ENCODE measurements around the gene KNG1. TPM values are rescaled to one million over a fixed set of nuclear protein-coding genes. Genes with fewer than 3 reads are reported as not detected.

Gene KNG1
- total RNA-seq, 1 experiment from 2014 or later = not detected

DNA sequence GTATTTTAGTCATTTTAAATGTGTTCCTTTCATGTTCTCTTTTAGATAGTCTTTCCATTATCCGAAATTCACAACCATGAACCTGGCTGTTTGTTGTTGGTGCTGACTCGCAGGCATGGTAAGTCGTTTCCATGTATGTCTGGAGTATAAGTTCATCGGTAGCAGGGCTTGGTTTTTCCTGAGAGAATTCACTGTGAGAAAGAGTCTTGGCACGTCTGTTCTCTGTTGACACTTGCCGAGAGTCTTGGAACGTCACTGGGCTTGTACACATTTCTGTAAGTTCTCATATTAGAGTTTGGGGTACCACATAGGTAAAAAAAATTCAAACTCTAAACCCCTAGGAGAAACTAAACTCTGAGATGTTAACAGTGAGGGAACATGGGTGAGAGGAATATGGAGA is 36.8 kb downstream of the KNG1 start:
- peak; percentile 22 for DNase-seq
- H3K36me3 ChIP-seq = no peaks in the 10 kb centered on the region
- H3K27me3 ChIP-seq = no peaks in the 10 kb centered on the region

DNA sequence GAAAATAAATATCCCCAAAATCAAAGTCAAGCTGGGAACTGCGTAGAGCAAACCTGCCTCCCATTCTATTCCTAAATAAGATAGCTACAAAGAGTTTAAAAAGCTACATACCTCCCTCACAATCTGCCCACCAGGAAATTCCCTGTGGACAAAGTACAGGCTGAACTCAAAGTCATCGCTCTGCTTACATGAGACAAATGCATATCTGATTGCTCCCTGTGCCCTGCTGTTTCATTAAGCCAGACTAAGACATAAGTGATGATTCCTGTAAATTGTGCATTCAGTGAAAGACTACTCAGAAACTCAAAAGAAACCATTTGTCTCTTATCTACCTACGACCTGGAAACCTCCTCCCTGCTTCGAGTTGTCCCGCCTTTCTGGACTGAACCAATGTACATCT is 37.7 kb downstream of the KNG1 start:
- Histone ChIP-seq H3K27me3 (no peaks in the 10 kb centered on the region), H3K9me3 (no peaks in the 10 kb centered on the region), H3K36me3 (no peaks in the 10 kb centered on the region), H3K4me3 (no peak overlapping the region)
- no peak for DNase-seq

More for the DNA sequence above, 36.8 kb downstream of the KNG1 start:
- H3K4me3 ChIP-seq = no peak overlapping the region
- no peaks in the 10 kb centered on the region for H3K9me3 ChIP-seq

DNA sequence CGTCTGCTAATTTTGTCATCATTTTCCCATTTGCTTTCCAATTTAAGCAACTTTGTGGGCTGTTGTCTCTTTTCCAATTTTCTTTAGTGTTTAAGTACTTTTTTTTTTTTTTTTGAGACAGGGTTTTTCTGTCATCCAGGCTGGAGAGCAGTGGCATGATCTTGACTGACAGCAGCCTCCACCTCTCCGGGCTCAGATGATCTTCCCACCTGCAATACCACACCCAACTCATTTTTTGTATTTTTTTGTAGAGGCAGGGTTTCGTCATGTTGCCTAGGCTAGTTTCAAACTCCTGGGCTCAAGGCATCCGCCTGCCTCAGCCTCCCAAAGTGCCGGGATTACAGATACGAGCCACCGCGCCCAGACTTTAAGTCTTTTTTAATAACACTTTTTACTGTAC is 40.1 kb downstream of the KNG1 start:
- H3K4me3 ChIP-seq = no peak overlapping the region
- DNase-seq = no peak
- no peaks in the 10 kb centered on the region for H3K36me3 ChIP-seq
- no peaks in the 10 kb centered on the region for H3K27me3 ChIP-seq
- H3K9me3 ChIP-seq = no peaks in the 10 kb centered on the region

DNA sequence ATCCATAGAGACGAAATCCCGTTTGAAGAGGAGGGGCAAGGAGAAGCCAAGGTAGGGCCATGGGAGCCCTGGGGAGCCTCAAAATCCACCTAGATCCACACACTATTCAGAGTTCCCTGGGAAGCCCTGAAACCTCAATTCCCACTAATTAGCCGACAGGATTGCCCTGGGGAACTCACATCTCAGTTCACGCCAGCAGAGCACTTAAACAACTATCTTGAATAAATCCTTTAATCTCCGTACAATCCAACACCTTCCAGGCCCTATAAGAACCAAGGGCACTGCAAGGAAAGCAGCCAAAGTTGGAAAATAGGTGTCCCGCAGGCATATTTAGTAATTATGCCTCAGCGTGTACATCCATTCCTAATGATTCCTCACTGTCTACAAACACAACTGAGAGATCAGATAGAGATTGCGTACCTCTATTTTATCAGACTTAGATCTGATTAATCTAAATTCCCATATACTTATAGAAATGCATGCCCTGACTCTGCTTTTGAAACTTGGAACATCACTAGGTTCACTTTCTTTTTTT is 40.6 kb downstream of the KNG1 start:
- no peaks in the 10 kb centered on the region for H3K27me3 ChIP-seq
- no peaks in the 10 kb centered on the region for H3K9me3 ChIP-seq
- DNase-seq = no peak
- no peaks in the 10 kb centered on the region for H3K36me3 ChIP-seq
- H3K4me3 ChIP-seq = no peak overlapping the region

DNA sequence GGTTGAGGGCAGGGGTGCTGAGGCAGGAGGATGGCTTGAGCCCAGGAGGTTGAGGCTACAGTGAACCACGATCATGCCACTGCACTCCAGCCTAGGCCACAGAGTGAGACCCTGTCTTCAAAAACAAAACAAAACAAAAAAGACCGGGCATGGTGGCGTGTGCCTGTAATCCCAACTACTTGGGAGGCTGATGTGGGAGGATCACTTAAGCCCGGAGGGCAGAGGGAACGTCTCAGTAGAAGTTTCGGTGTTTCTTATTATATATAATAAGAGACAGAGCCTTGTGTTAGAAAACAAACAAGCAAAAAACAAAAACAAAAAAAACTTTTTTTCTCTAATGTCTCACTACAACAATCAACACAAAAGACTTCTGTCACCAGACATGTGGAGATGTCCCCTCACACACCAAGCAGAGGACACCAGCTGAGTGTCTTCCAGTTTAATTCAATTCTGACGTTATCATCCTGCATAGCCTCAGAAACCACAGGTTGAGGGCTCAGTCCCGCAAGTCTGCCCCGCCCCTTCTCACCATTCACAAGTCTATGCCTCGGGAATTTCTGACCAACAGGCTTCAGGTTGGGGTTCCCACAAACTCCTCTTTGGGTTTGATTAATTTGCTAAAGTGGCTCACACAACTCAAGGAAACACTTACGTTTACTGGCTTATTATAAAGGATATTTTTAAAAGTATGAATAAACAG is 42.2 kb downstream of the KNG1 start:
- no peak overlapping the region for H3K4me3 ChIP-seq
- no peak for DNase-seq
- no peaks in the 10 kb centered on the region for H3K36me3 ChIP-seq
- no peaks in the 10 kb centered on the region for H3K27me3 ChIP-seq
- no peaks in the 10 kb centered on the region for H3K9me3 ChIP-seq

DNA sequence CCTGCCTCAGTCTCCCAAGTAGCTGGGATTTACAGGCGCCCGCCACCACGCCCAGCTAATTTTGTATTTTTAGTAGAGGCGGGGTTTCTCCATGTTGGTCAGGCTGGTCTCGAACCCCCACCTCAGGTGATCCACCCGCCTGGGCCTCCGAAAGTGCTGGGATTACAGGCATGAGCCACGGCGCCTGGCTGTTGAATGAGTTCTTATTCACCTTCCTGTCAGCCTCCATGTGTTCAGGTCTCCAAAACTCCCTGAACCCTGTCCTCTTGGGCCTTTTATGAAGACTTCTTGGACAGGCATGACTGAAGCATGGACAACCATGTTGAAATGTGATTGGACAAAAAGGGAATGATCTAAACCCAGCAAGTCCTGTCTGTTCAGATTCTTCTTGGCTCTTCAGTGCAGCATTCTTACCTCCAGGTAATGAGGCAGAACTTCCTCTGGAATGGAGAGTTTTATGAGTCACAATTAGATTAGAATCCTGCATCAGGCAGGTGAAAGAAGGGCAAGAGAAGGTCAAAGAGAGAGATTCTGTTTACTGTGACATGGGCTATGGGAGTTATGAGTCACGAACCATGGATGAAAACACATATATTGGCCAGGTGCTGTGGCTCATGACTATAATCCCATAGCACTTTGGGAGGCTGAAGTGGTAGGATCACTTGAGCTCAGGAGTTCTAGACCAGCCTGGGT is 43.1 kb downstream of the KNG1 start:
- H3K27me3 ChIP-seq = no peaks in the 10 kb centered on the region
- H3K4me3 ChIP-seq = no peak overlapping the region
- no peaks in the 10 kb centered on the region for H3K9me3 ChIP-seq
- no peaks in the 10 kb centered on the region for H3K36me3 ChIP-seq
- DNase-seq = no peak

DNA sequence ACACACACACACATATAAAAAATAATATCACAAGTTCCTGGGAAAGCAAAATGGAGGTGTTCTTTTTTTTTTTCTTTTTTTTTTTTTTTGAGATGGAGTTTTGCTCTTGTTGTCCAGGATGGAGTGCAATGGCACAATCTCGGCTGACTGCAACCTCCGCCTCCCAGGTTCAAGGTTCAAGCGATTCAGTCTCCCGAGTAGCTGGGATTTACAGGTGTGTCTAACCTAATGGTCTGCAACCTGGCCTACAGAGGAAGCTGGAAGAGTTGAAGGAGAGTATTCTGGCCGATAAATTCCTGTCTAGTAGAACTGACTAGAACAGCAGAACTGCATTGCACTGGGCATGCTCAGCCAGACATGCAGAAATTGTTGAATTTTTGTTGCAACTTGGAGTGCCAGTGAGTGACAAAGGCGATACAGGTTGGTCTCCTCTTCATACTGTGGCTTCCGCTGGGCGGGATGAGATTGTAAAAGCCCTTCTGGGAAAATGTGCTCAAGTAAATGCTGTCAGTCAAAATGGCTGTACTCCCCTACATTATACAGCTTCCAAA is 43.8 kb downstream of the KNG1 start:
- no peak for DNase-seq
- Histone ChIP-seq H3K36me3 (no peaks in the 10 kb centered on the region), H3K9me3 (no peaks in the 10 kb centered on the region), H3K4me3 (no peak overlapping the region), H3K27me3 (no peaks in the 10 kb centered on the region)

DNA sequence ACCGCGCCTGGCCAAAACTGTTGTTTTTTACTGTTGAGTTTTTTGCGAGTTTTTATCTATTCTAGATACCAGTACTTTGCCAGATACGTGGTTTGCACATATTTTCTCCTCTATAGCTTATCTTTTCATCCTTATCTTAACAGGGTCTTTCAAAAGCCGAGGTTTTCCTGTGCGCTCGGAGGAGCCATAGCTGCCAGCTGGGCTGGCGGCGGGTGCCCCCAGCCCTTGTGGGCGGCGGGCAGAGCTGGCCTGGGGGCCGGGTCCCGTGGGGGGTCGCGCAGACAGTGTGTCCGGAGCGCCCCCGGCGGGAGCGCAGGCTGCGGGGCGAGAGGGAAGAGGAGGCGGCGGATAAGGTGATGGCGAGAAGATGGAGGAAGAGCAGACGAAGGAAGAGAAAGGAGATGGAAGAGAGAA is 55.1 kb downstream of the KNG1 start:
- H3K4me3 ChIP-seq = no peak overlapping the region
- H3K36me3 ChIP-seq = no peaks in the 10 kb centered on the region
- H3K9me3 ChIP-seq = no peaks in the 10 kb centered on the region
- no peaks in the 10 kb centered on the region for H3K27me3 ChIP-seq
- no peak for DNase-seq

DNA sequence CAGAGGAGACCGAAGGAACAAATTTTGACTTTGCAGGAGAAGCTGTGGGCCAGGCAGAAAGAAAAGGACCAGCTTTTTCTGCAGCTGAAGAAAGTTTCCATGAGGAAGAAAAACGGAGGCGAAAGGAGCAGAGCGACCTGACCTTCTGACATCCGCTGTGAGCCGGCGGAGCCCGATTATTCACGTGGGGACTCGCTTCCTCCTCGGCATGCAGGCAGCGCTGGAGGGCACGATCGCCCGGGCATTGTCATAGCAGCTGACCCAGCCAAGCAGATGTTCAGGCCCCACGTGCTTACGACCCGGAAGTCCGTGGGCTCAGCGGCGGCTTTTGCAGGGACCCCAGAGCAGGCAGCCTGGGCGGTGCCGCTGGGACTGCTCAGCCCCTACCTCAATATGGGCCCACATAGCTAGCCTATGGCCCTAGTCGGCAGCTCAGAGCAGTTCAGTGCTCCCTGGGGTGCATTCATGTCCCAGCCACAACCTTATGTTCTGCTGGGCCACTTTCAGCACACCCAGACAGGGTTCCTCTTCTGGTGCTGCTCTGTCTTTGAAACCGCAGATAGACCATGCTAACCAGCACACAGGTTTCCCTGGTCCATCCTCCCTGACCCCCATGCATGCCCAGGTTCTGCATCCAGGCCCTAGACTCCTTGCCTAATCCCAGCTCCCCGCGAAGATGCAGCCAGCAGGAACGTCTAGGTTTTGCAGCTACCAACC is 55.7 kb downstream of the KNG1 start:
- peak; percentile 49 for DNase-seq
- H3K27me3 ChIP-seq = no peaks in the 10 kb centered on the region
- no peak overlapping the region for H3K4me3 ChIP-seq
- no peaks in the 10 kb centered on the region for H3K36me3 ChIP-seq
- H3K9me3 ChIP-seq = no peaks in the 10 kb centered on the region

DNA sequence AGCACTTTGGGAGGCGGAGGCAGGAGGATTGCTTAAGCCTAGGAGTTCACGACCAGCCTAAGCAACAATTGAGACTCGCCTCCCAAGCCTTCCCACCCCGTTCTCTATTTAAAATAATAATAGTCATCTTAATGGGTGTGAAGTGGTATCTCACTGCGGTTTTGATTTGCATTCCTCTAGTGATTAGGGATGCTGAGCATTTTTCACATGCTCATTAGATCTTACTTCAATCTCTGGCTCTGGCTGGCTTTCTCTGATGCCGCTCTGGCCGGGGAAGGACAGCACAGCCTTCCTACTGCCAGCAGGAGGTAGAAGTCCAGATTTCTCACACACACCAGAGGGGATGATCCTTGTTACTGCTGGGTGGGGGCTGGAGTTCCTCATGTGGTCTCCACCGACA is 58.8 kb downstream of the KNG1 start:
- Histone ChIP-seq H3K9me3 (no peaks in the 10 kb centered on the region), H3K27me3 (no peaks in the 10 kb centered on the region), H3K36me3 (no peaks in the 10 kb centered on the region), H3K4me3 (no peak overlapping the region)
- no peak for DNase-seq

DNA sequence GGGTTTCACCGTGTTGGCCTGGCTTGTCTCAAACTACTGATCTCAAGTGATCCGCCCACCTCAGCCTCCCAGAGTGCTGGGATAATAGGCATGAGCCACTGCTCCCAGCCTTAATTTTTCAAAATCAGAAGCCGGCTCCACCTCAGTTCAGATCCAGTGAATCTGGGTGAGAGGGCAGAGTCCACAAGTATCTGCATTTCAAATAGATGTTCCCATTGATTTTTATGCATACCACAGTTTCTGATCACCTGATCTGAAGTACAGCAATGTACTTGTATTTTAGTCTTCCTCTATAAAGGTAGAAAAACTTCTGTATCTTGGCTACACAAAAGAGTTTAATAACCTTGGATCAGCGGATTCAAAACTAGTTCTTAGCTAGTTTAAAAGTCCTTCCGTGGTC is 62.0 kb downstream of the KNG1 start:
- no peak for DNase-seq
- no peaks in the 10 kb centered on the region for H3K9me3 ChIP-seq
- peaks cover 8% of the 10 kb centered on the region for H3K36me3 ChIP-seq
- no peak overlapping the region for H3K4me3 ChIP-seq
- H3K27me3 ChIP-seq = no peaks in the 10 kb centered on the region

DNA sequence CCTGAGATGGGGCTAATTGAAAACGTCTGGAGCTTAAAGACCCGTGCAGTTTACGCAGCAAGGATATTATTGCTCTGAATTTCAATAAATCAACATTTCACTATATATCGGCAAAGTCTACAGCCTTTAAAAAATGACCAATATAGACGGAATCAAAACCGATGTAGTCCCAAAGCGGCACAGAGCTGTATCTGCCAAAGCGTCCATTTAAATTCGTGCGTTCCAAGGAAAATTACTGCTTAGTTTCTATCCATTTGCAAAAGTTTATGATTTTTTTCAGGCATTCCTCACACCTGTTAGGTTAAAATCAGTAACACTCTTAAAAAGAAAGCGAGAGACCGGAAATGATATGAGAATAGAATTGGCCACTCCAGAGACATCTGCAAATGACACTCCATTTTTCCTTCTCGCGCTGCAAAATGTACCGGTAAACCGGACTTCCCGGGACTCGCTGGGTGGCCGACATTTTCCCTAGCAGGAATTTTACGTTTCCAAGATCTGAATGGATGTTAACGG is 65.4 kb downstream of the KNG1 start:
- Histone ChIP-seq H3K9me3 (no peaks in the 10 kb centered on the region), H3K4me3 (peak overlapping the region; percentile 97), H3K27me3 (no peaks in the 10 kb centered on the region), H3K36me3 (peaks cover 42% of the 10 kb centered on the region)
- no peak for DNase-seq

DNA sequence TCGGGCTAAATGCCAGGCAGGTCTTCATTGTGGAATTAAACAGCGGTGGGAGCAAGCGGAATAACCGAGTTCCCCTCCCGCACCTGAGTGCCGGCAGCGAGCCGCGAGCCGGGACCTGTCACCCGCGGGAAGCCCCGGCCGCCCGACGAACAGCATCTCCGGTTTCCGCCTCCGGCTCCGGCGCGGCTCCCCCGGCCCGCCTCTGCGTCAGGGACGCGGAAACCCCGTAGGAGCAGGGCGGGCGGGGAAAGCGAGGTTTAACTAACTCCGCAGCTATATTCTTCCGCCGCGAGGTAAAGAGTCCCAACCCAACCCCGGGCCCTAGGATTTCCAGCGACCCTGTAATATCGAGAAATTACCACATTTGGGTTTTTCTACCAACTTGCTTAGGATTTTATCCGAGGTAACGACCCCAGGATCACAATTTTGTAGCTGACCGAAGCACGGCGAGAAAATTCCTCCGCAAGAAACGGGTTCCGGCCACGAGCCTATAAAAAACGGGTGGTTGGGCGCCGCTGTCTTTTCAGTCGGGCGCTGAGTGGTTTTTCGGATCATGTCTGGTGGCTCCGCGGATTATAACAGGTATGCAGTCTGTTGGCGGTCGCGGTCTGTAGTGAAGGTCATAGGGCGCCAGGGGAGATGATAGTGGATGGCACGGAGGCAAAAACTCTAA is 66.0 kb downstream of the KNG1 start, which contains the start of gene EIF4A2:
EIF4A2 (plus strand) TSS at position 520 of the 673 bp plus-strand sequence; CDS start at position 554, 34 bp downstream.
- Histone ChIP-seq H3K27me3 (no peaks in the 10 kb centered on the region), H3K9me3 (no peaks in the 10 kb centered on the region), H3K36me3 (peaks cover 48% of the 10 kb centered on the region), H3K4me3 (peak within 1 kb of the TSS; percentile 97)
- peak; percentile 92 for DNase-seq

DNA sequence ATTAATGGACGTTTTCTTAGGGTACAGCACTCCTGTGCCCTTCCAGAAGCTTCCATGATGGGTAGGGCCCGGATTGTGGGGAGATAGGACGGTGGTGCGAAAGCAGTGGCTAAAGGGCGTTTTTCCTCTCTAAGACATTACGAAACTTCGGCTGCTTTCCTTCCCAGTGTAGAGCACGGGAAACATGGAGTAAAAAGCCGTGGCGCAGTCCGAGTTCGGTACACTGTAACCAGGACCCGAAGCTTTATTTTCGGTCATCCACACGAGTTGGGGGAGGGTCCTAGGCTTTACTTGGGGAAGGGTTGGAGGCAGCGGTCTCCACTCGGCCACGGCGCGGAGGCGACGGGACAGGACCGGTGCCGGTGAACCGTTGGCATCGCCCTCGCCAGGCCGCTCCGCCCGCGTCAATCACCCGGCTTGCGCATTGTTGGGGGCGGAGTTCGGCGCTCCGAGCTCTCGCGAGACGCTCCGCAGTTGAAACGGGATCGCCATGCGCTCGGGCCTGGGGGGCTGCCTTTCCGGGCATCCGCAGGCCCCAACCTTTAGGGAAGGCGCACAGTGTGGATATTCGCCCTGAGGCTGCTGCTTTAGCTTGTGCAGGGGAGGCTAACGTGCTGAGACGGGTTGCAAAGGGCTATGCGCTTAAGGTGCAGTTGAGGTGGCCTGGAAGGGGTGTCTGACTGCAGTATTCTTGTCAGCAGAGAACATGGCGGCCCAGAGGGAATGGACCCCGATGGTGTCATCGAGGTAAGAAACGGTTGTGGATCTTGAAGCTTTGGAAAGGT is 66.8 kb downstream of the KNG1 start:
- DNase-seq = peak; percentile 87
- Histone ChIP-seq H3K36me3 (peaks cover 55% of the 10 kb centered on the region), H3K4me3 (peak overlapping the region; percentile 97), H3K27me3 (no peaks in the 10 kb centered on the region), H3K9me3 (no peaks in the 10 kb centered on the region)

DNA sequence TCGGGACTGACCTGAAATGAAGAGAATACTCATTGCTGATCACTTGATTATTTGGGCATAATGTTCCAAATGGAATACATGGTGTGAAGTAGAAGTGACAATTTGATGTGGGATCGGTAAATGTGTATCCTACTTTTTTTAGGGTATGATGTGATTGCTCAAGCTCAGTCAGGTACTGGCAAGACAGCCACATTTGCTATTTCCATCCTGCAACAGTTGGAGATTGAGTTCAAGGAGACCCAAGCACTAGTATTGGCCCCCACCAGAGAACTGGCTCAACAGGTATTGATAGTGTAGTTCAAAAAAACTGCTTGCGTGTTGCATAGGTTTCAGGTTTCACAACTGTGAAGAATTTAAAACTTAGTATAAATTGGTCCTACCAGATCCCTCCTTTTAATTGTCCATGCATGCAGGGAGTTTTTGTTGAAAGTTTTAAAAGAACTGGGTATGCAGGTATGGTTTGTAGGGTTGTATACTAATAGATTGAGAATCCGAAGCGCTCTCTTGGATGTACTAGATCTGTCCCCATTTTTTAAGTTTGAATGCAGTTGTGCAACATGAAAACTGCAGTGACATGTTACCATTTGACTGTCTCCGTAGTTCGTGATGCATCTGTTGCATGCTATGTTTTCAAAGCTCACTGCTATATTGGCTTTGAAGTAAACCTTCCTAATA is 67.8 kb downstream of the KNG1 start:
- H3K27me3 ChIP-seq = no peaks in the 10 kb centered on the region
- H3K9me3 ChIP-seq = no peaks in the 10 kb centered on the region
- peak overlapping the region; percentile 97 for H3K4me3 ChIP-seq
- H3K36me3 ChIP-seq = peaks cover 65% of the 10 kb centered on the region
- DNase-seq = no peak

Data from MG63 (cell line).